Measurements from ENCODE around the gene ABR. TPM values are rescaled to one million over a fixed set of nuclear protein-coding genes. Genes with fewer than 3 reads are reported as not detected.

The ABR gene
- total RNA-seq, 1 donor from 2014 or later = 92.7 TPM

DNA sequence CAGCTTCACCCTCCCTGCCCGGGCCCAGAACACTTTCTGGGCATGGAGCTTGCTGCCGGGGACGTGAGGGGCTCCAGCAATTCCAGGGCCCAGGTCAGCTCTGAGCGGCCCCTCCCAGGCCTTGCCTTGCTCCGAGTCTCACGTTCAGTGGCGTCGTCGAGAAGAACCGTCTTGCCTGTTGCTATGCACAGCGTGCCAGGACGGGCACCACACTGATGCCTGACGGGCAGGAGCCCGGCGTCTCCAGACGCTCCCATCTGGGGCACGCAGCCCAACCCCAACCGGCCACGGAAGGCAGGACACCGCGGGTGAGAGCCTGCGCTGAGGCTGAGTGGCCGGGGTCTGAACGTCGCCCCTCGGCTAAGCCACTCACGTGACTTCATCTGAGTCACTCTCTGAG is 155.7 kb downstream of the ABR start:
- no peak overlapping the region for H3K4me2 ChIP-seq
- H3F3A ChIP-seq (ENCODE audit: low read depth) = no peaks in the 10 kb centered on the region
- no peak for DNase-seq (ENCODE audit: low spot score)
- H3K27ac Mint-ChIP-seq = no peak overlapping the region
- no peaks in the 10 kb centered on the region for H3K9me3 ChIP-seq (ENCODE audit: low read depth)
- no peaks in the 10 kb centered on the region for H3K79me2 ChIP-seq (ENCODE audit: low read depth)
- peaks cover 4% of the 10 kb centered on the region for H3K36me3 Mint-ChIP-seq
- H4K20me1 ChIP-seq (ENCODE audit: low read depth) = peaks cover 8% of the 10 kb centered on the region
- H3K36me3 ChIP-seq = no peaks in the 10 kb centered on the region
- no peaks in the 10 kb centered on the region for H3K9me3 Mint-ChIP-seq
- no peak overlapping the region for H3K4me3 ChIP-seq
- no peaks in the 10 kb centered on the region for H3K27me3 ChIP-seq
- no peak overlapping the region for H3K27ac ChIP-seq
- TF ChIP-seq EZH2phosphoT487 (IDR thresholded peaks at IDR 0.05) (no peak), EZH2 (IDR thresholded peaks at IDR 0.05) (no peak)
- TF ChIP-seq, protein P1, sequence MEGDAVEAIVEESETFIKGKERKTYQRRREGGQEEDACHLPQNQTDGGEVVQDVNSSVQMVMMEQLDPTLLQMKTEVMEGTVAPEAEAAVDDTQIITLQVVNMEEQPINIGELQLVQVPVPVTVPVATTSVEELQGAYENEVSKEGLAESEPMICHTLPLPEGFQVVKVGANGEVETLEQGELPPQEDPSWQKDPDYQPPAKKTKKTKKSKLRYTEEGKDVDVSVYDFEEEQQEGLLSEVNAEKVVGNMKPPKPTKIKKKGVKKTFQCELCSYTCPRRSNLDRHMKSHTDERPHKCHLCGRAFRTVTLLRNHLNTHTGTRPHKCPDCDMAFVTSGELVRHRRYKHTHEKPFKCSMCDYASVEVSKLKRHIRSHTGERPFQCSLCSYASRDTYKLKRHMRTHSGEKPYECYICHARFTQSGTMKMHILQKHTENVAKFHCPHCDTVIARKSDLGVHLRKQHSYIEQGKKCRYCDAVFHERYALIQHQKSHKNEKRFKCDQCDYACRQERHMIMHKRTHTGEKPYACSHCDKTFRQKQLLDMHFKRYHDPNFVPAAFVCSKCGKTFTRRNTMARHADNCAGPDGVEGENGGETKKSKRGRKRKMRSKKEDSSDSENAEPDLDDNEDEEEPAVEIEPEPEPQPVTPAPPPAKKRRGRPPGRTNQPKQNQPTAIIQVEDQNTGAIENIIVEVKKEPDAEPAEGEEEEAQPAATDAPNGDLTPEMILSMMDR (IDR thresholded peaks at IDR 0.05) = no peak
- H3K9ac ChIP-seq = no peak overlapping the region
- no peak overlapping the region for H2AFZ ChIP-seq (replicated peaks)
- H3K4me3 Mint-ChIP-seq = no peak overlapping the region
- no peaks in the 10 kb centered on the region for H3K27me3 Mint-ChIP-seq (ENCODE audit: insufficient read depth, low read depth)
- H3K4me1 Mint-ChIP-seq = peaks cover 17% of the 10 kb centered on the region
- peaks cover 12% of the 10 kb centered on the region for H3K4me1 ChIP-seq

DNA sequence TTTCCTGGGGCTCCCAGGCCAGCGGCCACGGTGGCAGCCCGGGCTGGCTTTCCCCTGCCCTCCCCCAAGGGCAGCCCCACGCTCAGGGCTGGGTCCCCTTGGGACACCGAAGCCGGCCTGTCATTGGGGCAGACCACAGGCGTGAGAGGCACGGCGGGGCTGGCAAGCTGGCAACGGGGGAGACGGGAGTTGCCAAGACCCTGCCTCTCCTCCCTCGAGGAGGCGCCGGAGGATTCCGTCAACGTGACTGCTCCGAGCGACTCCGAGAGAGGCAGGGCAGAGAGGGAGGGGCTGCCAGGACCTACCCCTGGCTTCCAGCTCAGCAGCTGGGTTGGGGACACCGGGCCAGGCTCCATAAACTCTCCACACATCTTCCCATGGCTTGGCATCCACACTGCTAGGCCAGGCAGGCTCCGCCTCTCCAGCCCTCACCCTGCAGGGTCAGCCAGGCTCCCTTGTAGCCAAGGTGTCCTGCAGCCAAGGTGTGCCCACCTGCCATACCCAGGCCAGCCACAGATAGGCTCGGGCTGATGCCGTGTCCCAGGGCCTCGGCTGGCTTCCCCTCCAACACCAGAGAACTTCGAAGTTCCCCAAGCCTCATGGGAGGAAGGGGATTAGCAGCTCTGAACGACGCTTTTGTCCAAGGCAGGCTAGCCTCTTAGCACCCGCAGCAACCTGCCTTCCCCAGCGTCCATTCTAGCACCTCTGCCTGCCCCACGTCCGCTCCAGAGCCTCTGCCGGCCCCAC is 157.3 kb downstream of the ABR start:
- H3K9ac ChIP-seq = no peak overlapping the region
- no peaks in the 10 kb centered on the region for H3K9me3 Mint-ChIP-seq
- H4K20me1 ChIP-seq (ENCODE audit: low read depth) = peaks cover 8% of the 10 kb centered on the region
- H2AFZ ChIP-seq (replicated peaks) = no peak overlapping the region
- H3K27ac ChIP-seq = no peak overlapping the region
- no peaks in the 10 kb centered on the region for H3F3A ChIP-seq (ENCODE audit: low read depth)
- peaks cover 15% of the 10 kb centered on the region for H3K4me1 Mint-ChIP-seq
- peaks cover 4% of the 10 kb centered on the region for H3K36me3 Mint-ChIP-seq
- H3K4me2 ChIP-seq = no peak overlapping the region
- TF ChIP-seq, protein P1 (IDR thresholded peaks at IDR 0.05) = no peak
- TF ChIP-seq EZH2phosphoT487 (IDR thresholded peaks at IDR 0.05) (no peak), EZH2 (IDR thresholded peaks at IDR 0.05) (no peak)
- peak overlapping the region; percentile 63 for H3K27ac Mint-ChIP-seq
- DNase-seq (ENCODE audit: low spot score) = peak; percentile 57
- no peaks in the 10 kb centered on the region for H3K9me3 ChIP-seq (ENCODE audit: low read depth)
- H3K4me3 Mint-ChIP-seq = no peak overlapping the region
- no peak overlapping the region for H3K4me3 ChIP-seq
- peaks cover 12% of the 10 kb centered on the region for H3K4me1 ChIP-seq
- H3K27me3 Mint-ChIP-seq (ENCODE audit: insufficient read depth, low read depth) = no peaks in the 10 kb centered on the region
- H3K36me3 ChIP-seq = no peaks in the 10 kb centered on the region
- H3K79me2 ChIP-seq (ENCODE audit: low read depth) = no peaks in the 10 kb centered on the region
- H3K27me3 ChIP-seq = no peaks in the 10 kb centered on the region

DNA sequence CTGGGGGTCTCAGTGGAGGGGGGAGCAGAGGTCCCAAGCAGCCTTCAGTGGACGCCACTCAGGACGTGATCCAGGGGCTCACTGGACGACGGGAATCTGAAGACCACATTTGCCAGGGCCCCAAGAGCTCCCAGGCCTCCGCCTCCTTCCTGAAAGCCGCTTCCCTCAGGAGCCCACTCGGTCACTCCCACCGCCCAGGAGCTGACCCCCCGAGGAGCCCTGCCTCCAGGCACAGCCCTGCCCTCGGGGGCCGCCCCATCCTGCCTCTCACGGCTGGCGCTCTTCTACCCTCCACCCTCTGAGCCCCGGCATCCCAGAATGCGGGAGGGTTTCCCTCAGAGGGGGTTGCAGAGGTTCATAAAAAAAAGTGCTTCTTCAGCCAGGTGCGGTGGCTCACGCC is 158.6 kb downstream of the ABR start:
- no peaks in the 10 kb centered on the region for H3K9me3 Mint-ChIP-seq
- Histone ChIP-seq H3K27me3 (no peaks in the 10 kb centered on the region), H3K4me3 (no peak overlapping the region), H4K20me1 (ENCODE audit: low read depth) (peaks cover 8% of the 10 kb centered on the region), H3K79me2 (ENCODE audit: low read depth) (no peaks in the 10 kb centered on the region), H3K4me1 (peaks cover 12% of the 10 kb centered on the region), H3K9me3 (ENCODE audit: low read depth) (no peaks in the 10 kb centered on the region), H3K9ac (no peak overlapping the region), H3F3A (ENCODE audit: low read depth) (no peaks in the 10 kb centered on the region), H2AFZ (replicated peaks) (no peak overlapping the region), H3K27ac (no peak overlapping the region), H3K36me3 (no peaks in the 10 kb centered on the region), H3K4me2 (no peak overlapping the region)
- TF ChIP-seq EZH2phosphoT487 (IDR thresholded peaks at IDR 0.05) = no peak
- no peak for TF ChIP-seq EZH2 (IDR thresholded peaks at IDR 0.05)
- TF ChIP-seq, protein P1 (IDR thresholded peaks at IDR 0.05) = no peak
- peaks cover 4% of the 10 kb centered on the region for H3K36me3 Mint-ChIP-seq
- no peak for DNase-seq (ENCODE audit: low spot score)
- no peak overlapping the region for H3K27ac Mint-ChIP-seq
- H3K27me3 Mint-ChIP-seq (ENCODE audit: insufficient read depth, low read depth) = no peaks in the 10 kb centered on the region
- H3K4me1 Mint-ChIP-seq = peaks cover 15% of the 10 kb centered on the region
- H3K4me3 Mint-ChIP-seq = no peak overlapping the region
